Measurements from ENCODE around the gene GRM4.

GRCh38 chr6:34090529-34090928, 55.4 kb downstream of the GRM4 start:
- no peak for TF ChIP-seq EZH2 (IDR thresholded peaks at IDR 0.05; ENCODE audit: low read depth)
- TF ChIP-seq CTCF (conservative IDR thresholded peaks at IDR 0.05): no peak

Data from PC-9 (cell line).